K562 (cell line): ENCODE measurements around the gene SNX30. TPM values are rescaled to one million over a fixed set of nuclear protein-coding genes. Genes with fewer than 3 reads are reported as not detected.

ENCODE experiments used
- BDP1 ChIP-seq: IDR thresholded peaks from 3 replicates; pipeline ENCODE4 v1.6.1; 2011; ENCODE audit not compliant: insufficient read length, insufficient read depth
- CSDE1 ChIP-seq, 2 experiments: fragments of 450-650 bp; IDR thresholded peaks; 2 replicates each; pipeline ENCODE4 v1.6.1; 2016; ENCODE audit warnings: mild to moderate bottlenecking in 1 of 2
- EP300 ChIP-seq: IDR thresholded peaks from 2 replicates; pipeline ENCODE4 v1.6.1; 2012; ENCODE audit warnings: low read length, improper control_type of control experiment
- MYC ChIP-seq, 2 experiments: fragments of 250-450 bp in 1 of 2; sonication (Bioruptor Pico) in 1 of 2; IDR thresholded peaks; 2 replicates each; pipeline versions ENCODE4 v1.5.1 to v1.6.1; 2012 to 2021; ENCODE audit warnings: low read depth in 2 of 2, borderline replicate concordance in 1 of 2, improper control_type of control experiment in 1 of 2, low read length in 1 of 2, mild to moderate bottlenecking in 1 of 2, moderate library complexity in 1 of 2
- PTTG1 ChIP-seq: fragments of 450-650 bp; IDR thresholded peaks from 2 replicates; pipeline ENCODE4 v1.6.1; 2016; ENCODE audit warnings: low read depth, mild to moderate bottlenecking, missing genetic modification characterization, missing compliant biosample characterization
- ZNF318 ChIP-seq, 2 experiments: fragments of 450-650 bp; IDR thresholded peaks; 2 replicates each; pipeline ENCODE4 v1.6.1; 2016; ENCODE audit warnings: mild to moderate bottlenecking in 2 of 2, borderline replicate concordance in 1 of 2, low read depth in 1 of 2, moderate library complexity in 1 of 2
- ZNF354B ChIP-seq: fragments of 250-450 bp; sonication (Bioruptor Pico); IDR thresholded peaks from 2 replicates; pipeline ENCODE4 v1.4.0; 2020
- ZNF609 ChIP-seq: sonication (generic); formaldehyde crosslinking; IDR thresholded peaks from 2 replicates; pipeline ENCODE4 v1.8.1; 2023; ENCODE audit warnings: missing genetic modification reagents, mild to moderate bottlenecking, borderline replicate concordance
- polyA plus RNA-seq, 8 experiments: library from polyadenylated mRNA; depleted of rRNA in 4 of 8; stranded (reverse) in 5 of 8; unstranded in 3 of 8; fragments of >200 nt; fragmentation: Nextera tagmentation in 2 of 8; fragmentation: Illumina TruSeq in 1 of 8; extraction: Ambion mirVana in 2 of 8; extraction: Trizol in 1 of 8; gene quantifications; 2 replicates each; pipeline versions ENCODE4 v1.2.1 to v1.2.3, GENCODE V29; 2011 to 2014; ENCODE audit warnings: inconsistent platforms in 1 of 8, missing spikeins in 1 of 8
- total RNA-seq, 7 experiments: library from RNA; depleted of rRNA in 6 of 7; stranded (reverse); fragments of >200 nt in 6 of 7; fragmentation: Illumina TruSeq in 2 of 7; extraction: Trizol in 2 of 7; gene quantifications; 2 replicates each; pipeline versions ENCODE4 v1.2.1 to v1.2.3, GENCODE V29; 2011 to 2021; ENCODE audit warnings: low replicate concordance in 1 of 7

Gene SNX30
- total and polyA plus RNA-seq, 9 of the 15 experiments (the other 6 are each of a cell fraction or from before 2014, with no cell fraction given), result 0.76 to 5.9 (median 3.3) TPM

GRCh38 chr9:112717661-112718331 lies 32.8 kb upstream of the SNX30 start, which contains the start of gene INIP (continued):
- no peak for TF ChIP-seq ZNF318 (IDR thresholded peaks at IDR 0.05; ENCODE audit: borderline replicate concordance in 1 of 2, low read depth in 1 of 2)
- no peak for TF ChIP-seq ZNF354B
- 0 out of 2 replicates have a peak, but pooled peaks have one; percentile 39 for TF ChIP-seq MYC (IDR thresholded peaks at IDR 0.05; ENCODE audit: low read depth, low read length)
- no peak for TF ChIP-seq MYC (CRISPR knock-in tag; IDR thresholded peaks at IDR 0.05; ENCODE audit: borderline replicate concordance, low read depth)
- TF ChIP-seq EP300, result no peak
- TF ChIP-seq CSDE1 (IDR thresholded peaks at IDR 0.05), result no peak
- no peak for TF ChIP-seq BDP1
- no peak for TF ChIP-seq ZNF609 (CRISPR knock-in tag)
- TF ChIP-seq PTTG1 (tag), result no peak
